GM23248 (cell line): ENCODE measurements around the gene SEPTIN6.

ENCODE experiments used
- EZH2 ChIP-seq: fragments of 200-600 bp; sonication (generic); IDR thresholded peaks from 2 replicates; pipeline ENCODE4 v1.6.1; 2018; ENCODE audit warnings: antibody characterized with exemption, mild to moderate bottlenecking; ENCODE audit not compliant: insufficient read depth, poor library complexity, severe bottlenecking
- EZH2phosphoT487 ChIP-seq: fragments of 200-600 bp; sonication (generic); IDR thresholded peaks from 2 replicates; pipeline ENCODE4 v1.6.1; 2018; ENCODE audit warnings: antibody characterized with exemption, moderate library complexity, mild to moderate bottlenecking, low read depth; ENCODE audit not compliant: insufficient read depth

- TF ChIP-seq EZH2 (no peak), EZH2phosphoT487 (no peak)
Measured at GRCh38 chrX:119677654-119677981, 15.3 kb downstream of the SEPTIN6 start.
